Kidney (tissue), 14 donors: ENCODE data around the gene LIMA1. TPM values are rescaled to one million over a fixed set of nuclear protein-coding genes. Genes with fewer than 3 reads are reported as not detected.

Experiments used
- DNase-seq, 5 donors: peaks; one replicate each; pipeline ENCODE4 v3.0.0-alpha.2; 2013 to 2020
- FAIRE-seq: peaks from 2 replicates; lab custom pipeline; 2012; peaks lifted over from hg19 to GRCh38; lab: Jason Lieb, UNC
- H3K27ac ChIP-seq, 2 donors: one replicate each; pipeline ENCODE4 v1.7.0; 2013; ENCODE audit warnings: low read depth in 2 of 2, low read length in 2 of 2, inconsistent platforms in 1 of 2
- H3K27me3 ChIP-seq: one replicate; pipeline ENCODE4 v1.7.1; 2013; ENCODE audit warnings: low read length, inconsistent platforms; ENCODE audit not compliant: control insufficient read depth, insufficient read depth
- H3K36me3 ChIP-seq, 3 donors: one replicate each; pipeline versions ENCODE4 v1.7.0 to v1.7.1; 2013; ENCODE audit warnings: low read length in 3 of 3, control low read depth in 1 of 3, inconsistent platforms in 1 of 3; ENCODE audit not compliant: insufficient read depth in 3 of 3, control insufficient read depth in 2 of 3
- H3K4me1 ChIP-seq, 3 donors: one replicate each; pipeline versions ENCODE4 v1.7.0 to v1.7.1; 2013; ENCODE audit warnings: low read length in 3 of 3, inconsistent platforms in 1 of 3, low read depth in 1 of 3; ENCODE audit not compliant: control insufficient read depth in 2 of 3, insufficient read depth in 2 of 3
- H3K4me3 ChIP-seq, 3 donors: one replicate each; pipeline versions ENCODE4 v1.7.0 to v1.8.1; 2013; ENCODE audit warnings: low read length in 3 of 3, control low read depth in 1 of 3, inconsistent platforms in 1 of 3
- H3K9ac ChIP-seq, 3 donors: one replicate each; pipeline versions ENCODE4 v1.7.0 to v1.7.1; 2013; ENCODE audit warnings: low read length in 3 of 3, control low read depth in 1 of 3, inconsistent platforms in 1 of 3
- H3K9me3 ChIP-seq, 3 donors: one replicate each; pipeline versions ENCODE4 v1.7.0 to v1.7.1; 2013; ENCODE audit warnings: low read length in 3 of 3, control low read depth in 1 of 3, inconsistent platforms in 1 of 3; ENCODE audit not compliant: control insufficient read depth in 2 of 3, insufficient read depth in 1 of 3
- intact Hi-C: fragments of 100-400 bp; cut with DNase I; formaldehyde crosslinking; loops from one replicate; pipeline ENCODE4 v1.11.1; 2022
- polyA plus RNA-seq: library from polyadenylated mRNA; stranded (reverse); fragments of 350-450 nt; fragmentation: Illumina TruSeq; extraction: RNeasy Lipid Tissue Mini Kit (QIAGEN cat#74804); gene quantifications from one replicate; pipeline ENCODE4 v1.2.3, GENCODE V29; 2014; ENCODE audit warnings: low read depth, low replicate concordance; ENCODE audit not compliant: insufficient read depth
- total RNA-seq: library from RNA; stranded (reverse); fragmentation: NEBNext Ultra II Directional; extraction: Animal tissue kit (Norgen Biotek cat#: 25700); gene quantifications from one replicate; pipeline ENCODE4 v1.2.1, GENCODE V29; 2021
- TF ChIP-seq, protein P1 (sequence below): IDR thresholded peaks from 3 replicates; pipeline ENCODE4 v1.5.1; 2012; ENCODE audit warnings: mild to moderate bottlenecking, moderate library complexity, borderline replicate concordance; ENCODE audit not compliant: insufficient read depth; ENCODE audit errors: extremely low read depth
- donor health status: control.
- donor health status: control.
- donor health status: control.
- donor health status: control.
- donor health status: control.
- donor health status: DM: yes; HTN: yes; CAD: no.
- donor health status: Normal renal cell carcinoma (clear cell type).

Gene LIMA1
- total and polyA plus RNA-seq, 2 donors from 2014 or later, result 43.1 to 76.1 TPM

DNA sequence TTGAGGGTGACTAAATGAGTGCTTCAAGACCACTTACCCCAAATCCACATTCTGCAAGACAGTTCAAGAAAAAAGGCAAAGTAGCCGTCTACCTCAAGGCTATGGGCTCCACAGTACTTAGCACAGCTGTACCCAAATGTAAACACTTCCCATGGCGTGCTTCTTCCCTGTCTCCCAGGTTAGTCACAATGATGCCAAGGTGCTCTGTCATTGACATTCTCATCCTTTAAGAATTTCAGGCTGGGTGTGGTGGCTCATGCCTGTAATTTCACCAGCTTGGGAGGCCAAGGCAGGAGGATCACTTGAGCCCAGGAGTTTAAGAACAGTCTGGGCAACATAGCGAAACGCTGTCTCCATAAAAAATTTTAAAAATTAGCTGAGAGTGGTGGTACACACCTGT, 64.9 kb downstream of the LIMA1 start:
- Histone ChIP-seq H3K27ac (no peak overlapping the region), H3K4me1 (peaks cover 2 to 10% (median 4%) of the 10 kb centered on the region in 3 donors), H3K27me3 (no peaks in the 10 kb centered on the region), H3K4me3 (no peak overlapping the region), H3K9ac (no peak overlapping the region), H3K36me3 (peaks cover 2 to 3% (median 2%) of the 10 kb centered on the region in 3 donors), H3K9me3 (no peaks in the 10 kb centered on the region)
- intact Hi-C loops, result no loop called here
- TF ChIP-seq, protein P1, sequence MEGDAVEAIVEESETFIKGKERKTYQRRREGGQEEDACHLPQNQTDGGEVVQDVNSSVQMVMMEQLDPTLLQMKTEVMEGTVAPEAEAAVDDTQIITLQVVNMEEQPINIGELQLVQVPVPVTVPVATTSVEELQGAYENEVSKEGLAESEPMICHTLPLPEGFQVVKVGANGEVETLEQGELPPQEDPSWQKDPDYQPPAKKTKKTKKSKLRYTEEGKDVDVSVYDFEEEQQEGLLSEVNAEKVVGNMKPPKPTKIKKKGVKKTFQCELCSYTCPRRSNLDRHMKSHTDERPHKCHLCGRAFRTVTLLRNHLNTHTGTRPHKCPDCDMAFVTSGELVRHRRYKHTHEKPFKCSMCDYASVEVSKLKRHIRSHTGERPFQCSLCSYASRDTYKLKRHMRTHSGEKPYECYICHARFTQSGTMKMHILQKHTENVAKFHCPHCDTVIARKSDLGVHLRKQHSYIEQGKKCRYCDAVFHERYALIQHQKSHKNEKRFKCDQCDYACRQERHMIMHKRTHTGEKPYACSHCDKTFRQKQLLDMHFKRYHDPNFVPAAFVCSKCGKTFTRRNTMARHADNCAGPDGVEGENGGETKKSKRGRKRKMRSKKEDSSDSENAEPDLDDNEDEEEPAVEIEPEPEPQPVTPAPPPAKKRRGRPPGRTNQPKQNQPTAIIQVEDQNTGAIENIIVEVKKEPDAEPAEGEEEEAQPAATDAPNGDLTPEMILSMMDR, result no peak
- FAIRE-seq (no peak), DNase-seq (no peak)

DNA sequence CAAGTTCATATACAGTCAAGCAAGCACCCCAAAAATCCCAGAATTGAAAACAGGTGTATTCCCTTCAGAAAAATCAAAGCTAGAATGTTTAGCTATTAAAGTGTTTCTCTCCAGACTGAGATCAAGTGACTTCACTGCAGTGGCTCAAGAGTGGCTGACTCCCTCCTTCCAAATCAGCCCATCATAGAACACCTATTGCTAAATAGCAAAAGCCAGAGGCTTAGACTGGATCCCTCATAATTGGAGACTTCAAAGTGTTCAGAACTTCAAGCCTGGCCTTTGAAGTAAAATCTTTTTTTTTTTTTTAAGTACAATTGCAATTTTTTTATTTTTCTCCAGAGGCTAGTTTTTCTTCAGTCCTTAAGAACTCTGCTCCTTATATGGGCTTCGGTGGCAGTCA, 66.1 kb downstream of the LIMA1 start:
- H3K9ac ChIP-seq, result no peak overlapping the region
- TF ChIP-seq, protein P1, result no peak
- no peaks in the 10 kb centered on the region for H3K9me3 ChIP-seq
- H3K27me3 ChIP-seq, result no peaks in the 10 kb centered on the region
- no peak for DNase-seq
- peaks cover 2 to 10% (median 4%) of the 10 kb centered on the region in 3 donors for H3K4me1 ChIP-seq
- H3K4me3 ChIP-seq, result no peak overlapping the region
- H3K27ac ChIP-seq, result no peak overlapping the region
- intact Hi-C loops, result no loop called here
- H3K36me3 ChIP-seq, result peaks cover 2 to 3% (median 2%) of the 10 kb centered on the region in 3 donors
- FAIRE-seq, result no peak

DNA sequence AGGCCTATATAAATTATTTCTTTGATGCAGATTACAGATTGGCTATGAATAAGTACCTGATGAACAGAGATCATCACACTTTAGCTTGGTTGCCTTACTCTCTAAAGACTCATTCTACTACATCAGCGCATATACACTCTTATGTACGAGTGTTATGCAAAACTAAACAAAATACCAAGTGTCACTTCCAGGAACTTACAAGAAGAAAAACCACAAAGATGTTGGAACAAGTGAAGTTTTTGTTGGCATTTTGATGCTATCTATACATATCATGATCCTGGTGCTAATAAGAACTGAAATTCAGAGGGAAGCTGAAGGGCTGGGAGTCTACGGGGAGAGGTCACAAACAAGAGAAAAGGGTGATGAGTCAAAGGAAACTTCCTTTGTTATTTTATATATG, 68.3 kb downstream of the LIMA1 start:
- peaks cover 0 to 2% (median 0%) of the 10 kb centered on the region in 3 donors for H3K4me1 ChIP-seq
- TF ChIP-seq, protein P1, result no peak
- intact Hi-C loops, result no loop called here
- no peaks in the 10 kb centered on the region for H3K9me3 ChIP-seq
- no peak for FAIRE-seq
- H3K4me3 ChIP-seq, result no peak overlapping the region
- no peak overlapping the region for H3K9ac ChIP-seq
- no peaks in the 10 kb centered on the region for H3K27me3 ChIP-seq
- H3K27ac ChIP-seq, result no peak overlapping the region
- no peak for DNase-seq
- H3K36me3 ChIP-seq, result peaks cover 2 to 3% (median 2%) of the 10 kb centered on the region in 3 donors

DNA sequence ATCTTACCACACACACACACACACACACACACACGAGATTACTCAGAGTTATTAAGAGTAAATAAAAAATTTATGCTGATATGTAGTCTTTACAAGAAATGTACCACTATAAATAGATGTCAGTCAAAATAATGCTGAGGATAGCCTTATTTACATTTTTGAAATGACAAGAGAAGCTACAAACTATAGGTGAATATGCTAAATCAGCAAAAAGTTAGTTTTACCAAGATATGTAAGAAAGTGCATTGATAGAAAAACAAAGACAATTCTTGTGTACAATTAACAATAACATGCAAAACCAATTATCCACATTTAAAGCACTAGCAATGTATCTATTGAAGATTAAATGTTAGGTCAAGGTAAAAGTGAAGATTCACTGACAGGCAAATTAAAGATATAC, 69.3 kb downstream of the LIMA1 start:
- Histone ChIP-seq H3K27ac (no peak overlapping the region), H3K4me3 (no peak overlapping the region), H3K4me1 (peaks cover 0 to 2% (median 0%) of the 10 kb centered on the region in 3 donors), H3K27me3 (no peaks in the 10 kb centered on the region), H3K36me3 (peaks cover 2 to 3% (median 2%) of the 10 kb centered on the region in 3 donors), H3K9ac (no peak overlapping the region), H3K9me3 (no peaks in the 10 kb centered on the region)
- DNase-seq (no peak), FAIRE-seq (no peak)
- intact Hi-C loops, result no loop called here
- TF ChIP-seq, protein P1, result no peak
